ENCODE data around the gene ARHGAP12. TPM values are rescaled to one million over a fixed set of nuclear protein-coding genes. Genes with fewer than 3 reads are reported as not detected.

Gene ARHGAP12
- total RNA-seq, 2 donors from 2014 or later, result 5.2 to 5.6 TPM

- DNase-seq, result no peak
- Mint-ChIP-seq H3K27ac (no peak overlapping the region), H3K4me1 (ENCODE audit: low read depth) (peaks cover 35% of the 10 kb centered on the region), H3K4me3 (no peak overlapping the region), H3K9me3 (no peaks in the 10 kb centered on the region), H3K36me3 (ENCODE audit: insufficient read depth in 2 of 2) (peaks cover 3% of the 10 kb centered on the region in 2 donors), H3K27me3 (ENCODE audit: low read depth) (no peaks in the 10 kb centered on the region)
- no peak for ATAC-seq (replicated peaks in 1 of 2)
Measured at GRCh38 chr10:31756729-31757110, 171.9 kb downstream of the ARHGAP12 start.

GRCh38 chr10:31756101-31756728 is 172.4 kb downstream of the ARHGAP12 start:
- H3K4me1 Mint-ChIP-seq (ENCODE audit: low read depth), result peaks cover 32% of the 10 kb centered on the region
- no peak overlapping the region for H3K27ac Mint-ChIP-seq

More at GRCh38 chr10:31756101-31756728, 172.4 kb downstream of the ARHGAP12 start:
- Mint-ChIP-seq H3K9me3 (no peaks in the 10 kb centered on the region), H3K27me3 (ENCODE audit: low read depth) (no peaks in the 10 kb centered on the region), H3K36me3 (ENCODE audit: insufficient read depth in 2 of 2) (peaks cover 3% of the 10 kb centered on the region in 2 donors), H3K4me3 (no peak overlapping the region)
- DNase-seq, result no peak
- ATAC-seq (replicated peaks in 1 of 2), result no peak

Other genes with a start within 250 kb of the ARHGAP12 start
- gene KIF5B, start 127.6 kb upstream of the ARHGAP12 start, total RNA-seq, result 10 to 100 TPM; 68.7 to 74.4 TPM